Measurements from ENCODE around the gene CBX6. TPM values are rescaled to one million over a fixed set of nuclear protein-coding genes. Genes with fewer than 3 reads are reported as not detected.

The CBX6 gene
- total RNA-seq, 1 experiment from 2014 or later, result 63.9 TPM

GRCh38 chr22:38878001-38878400 lies 6.0 kb upstream of the CBX6 start:
- in situ Hi-C loops (cut with HindIII; ENCODE audit: low pct_unique_long_range_greater_than_20kb, low sequenced_read_pairs), result no loop called here
- no peak for DNase-seq (ENCODE audit: low read depth)

- no peak for DNase-seq (ENCODE audit: low read depth)
- in situ Hi-C loops (cut with HindIII; ENCODE audit: low pct_unique_long_range_greater_than_20kb, low sequenced_read_pairs), result no loop called here
Measured at GRCh38 chr22:38874529-38875222, 2.7 kb upstream of the CBX6 start.

- no peak for DNase-seq (ENCODE audit: low read depth)
- in situ Hi-C loops (cut with HindIII; ENCODE audit: low pct_unique_long_range_greater_than_20kb, low sequenced_read_pairs), result no loop called here
Measured at GRCh38 chr22:38873469-38874411, 1.7 kb upstream of the CBX6 start.

GRCh38 chr22:38872831-38873248 lies 824 bp upstream of the CBX6 start:
- DNase-seq (ENCODE audit: low read depth), result no peak
- in situ Hi-C loops (cut with HindIII; ENCODE audit: low pct_unique_long_range_greater_than_20kb, low sequenced_read_pairs), result no loop called here

- in situ Hi-C loops (cut with HindIII; ENCODE audit: low pct_unique_long_range_greater_than_20kb, low sequenced_read_pairs), result no loop called here
- DNase-seq (ENCODE audit: low read depth), result peak; percentile 40
Measured at GRCh38 chr22:38871360-38872171, 450 bp downstream of the CBX6 start.

- in situ Hi-C loops (cut with HindIII; ENCODE audit: low pct_unique_long_range_greater_than_20kb, low sequenced_read_pairs), result no loop called here
- no peak for DNase-seq (ENCODE audit: low read depth)
Measured at GRCh38 chr22:38870791-38871359, 1.1 kb downstream of the CBX6 start.

- peak; percentile 71 for DNase-seq (ENCODE audit: low read depth)
- in situ Hi-C loops (cut with HindIII; ENCODE audit: low pct_unique_long_range_greater_than_20kb, low sequenced_read_pairs), result no loop called here
Measured at GRCh38 chr22:38870312-38870741, 1.7 kb downstream of the CBX6 start.

- DNase-seq (ENCODE audit: low read depth), result no peak
- in situ Hi-C loops (cut with HindIII; ENCODE audit: low pct_unique_long_range_greater_than_20kb, low sequenced_read_pairs), result no loop called here
Measured at GRCh38 chr22:38869663-38870062, 2.4 kb downstream of the CBX6 start.

- in situ Hi-C loops (cut with HindIII; ENCODE audit: low pct_unique_long_range_greater_than_20kb, low sequenced_read_pairs), result no loop called here
- peak; percentile 55 for DNase-seq (ENCODE audit: low read depth)
Measured at GRCh38 chr22:38868886-38869381, 3.1 kb downstream of the CBX6 start.

GRCh38 chr22:38868286-38868721 lies 3.7 kb downstream of the CBX6 start:
- in situ Hi-C loops (cut with HindIII; ENCODE audit: low pct_unique_long_range_greater_than_20kb, low sequenced_read_pairs), result no loop called here

GRCh38 chr22:38867471-38868285 lies 4.3 kb downstream of the CBX6 start:
- in situ Hi-C loops (cut with HindIII; ENCODE audit: low pct_unique_long_range_greater_than_20kb, low sequenced_read_pairs), result no loop called here
- no peak for DNase-seq (ENCODE audit: low read depth)

More at GRCh38 chr22:38868286-38868721, 3.7 kb downstream of the CBX6 start:
- DNase-seq (ENCODE audit: low read depth), result no peak

GRCh38 chr22:38867124-38867455 lies 4.9 kb downstream of the CBX6 start:
- in situ Hi-C loops (cut with HindIII; ENCODE audit: low pct_unique_long_range_greater_than_20kb, low sequenced_read_pairs), result no loop called here
- DNase-seq (ENCODE audit: low read depth), result no peak

- in situ Hi-C loops (cut with HindIII; ENCODE audit: low pct_unique_long_range_greater_than_20kb, low sequenced_read_pairs), result no loop called here
- no peak for DNase-seq (ENCODE audit: low read depth)
Measured at GRCh38 chr22:38866399-38867123, 5.5 kb downstream of the CBX6 start.

- in situ Hi-C loops (cut with HindIII; ENCODE audit: low pct_unique_long_range_greater_than_20kb, low sequenced_read_pairs), result no loop called here
- no peak for DNase-seq (ENCODE audit: low read depth)
Measured at GRCh38 chr22:38866024-38866398, 6.0 kb downstream of the CBX6 start.

GRCh38 chr22:38865201-38866023 lies 6.6 kb downstream of the CBX6 start:
- in situ Hi-C loops (cut with HindIII; ENCODE audit: low pct_unique_long_range_greater_than_20kb, low sequenced_read_pairs), result no loop called here
- no peak for DNase-seq (ENCODE audit: low read depth)

Data from Caki2 (cell line).